Stimulated activated CD8-positive, alpha-beta memory T cell treated with anti-CD3 and anti-CD28 coated beads, Interleukin-4, amount 100 ng/mL, for 24 hours (primary cell): Measurements from ENCODE around the gene WDR93.

Source experiments
- DNase-seq: peaks from one replicate; pipeline ENCODE4 v3.0.0-alpha.2; 2020; ENCODE audit warnings: low read depth

WDR93 gene

DNA sequence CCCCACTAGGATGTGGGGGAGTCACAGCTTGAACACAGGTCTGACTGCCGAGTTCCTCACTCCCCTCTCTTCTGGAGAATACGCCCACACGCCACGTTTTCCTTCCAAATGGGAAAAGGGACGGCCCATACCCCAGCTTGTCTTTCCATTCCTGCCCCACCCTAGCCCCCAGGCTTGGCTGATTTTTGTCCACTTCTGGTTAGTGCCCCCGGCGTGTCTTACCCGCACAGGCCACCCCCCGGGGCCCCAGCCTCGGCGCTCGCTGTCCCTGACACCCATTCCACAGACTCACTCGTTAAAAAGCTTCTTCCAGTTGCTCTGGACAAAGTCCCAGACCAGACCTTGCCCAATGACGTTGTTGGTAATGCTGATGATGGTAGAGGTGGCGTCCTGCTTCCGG, 100.0 kb downstream of the WDR93 start:
- DNase-seq = no peak

- DNase-seq = no peak
Measured at GRCh38 chr15:89792106-89792805, 101.6 kb downstream of the WDR93 start.
